Nephron progenitor cell (in vitro differentiated cells): ENCODE data around the gene ROR1.
A peak's percentile ranks its signal among the peaks of the same experiment; 100 is the strongest.
"Not testable (repeated sequence)": the region's sequence is repeated elsewhere in the genome, so short reads cannot be mapped to it uniquely, and the experiment has no call there.

Experiments used
- DNase-seq: peaks from one replicate; pipeline ENCODE4 v3.0.0; 2021
- H3K27ac Mint-ChIP-seq: 2 replicates; pipeline ENCODE4 v1.8.0; 2021; ENCODE audit warnings: mild to moderate bottlenecking, moderate library complexity, mixed read lengths
- H3K27me3 Mint-ChIP-seq: 2 replicates; pipeline ENCODE4 v1.8.0; 2021; ENCODE audit warnings: mild to moderate bottlenecking, low read depth, mixed read lengths; ENCODE audit not compliant: poor library complexity
- H3K36me3 Mint-ChIP-seq: 2 replicates; pipeline ENCODE4 v1.8.0; 2021; ENCODE audit warnings: low read depth, mixed read lengths
- H3K4me1 Mint-ChIP-seq: 2 replicates; pipeline ENCODE4 v1.8.0; 2021; ENCODE audit warnings: mixed read lengths
- H3K4me3 Mint-ChIP-seq: 2 replicates; pipeline ENCODE4 v1.8.0; 2021; ENCODE audit warnings: mild to moderate bottlenecking, moderate library complexity, mixed read lengths
- H3K9me3 Mint-ChIP-seq: 2 replicates; pipeline ENCODE4 v1.8.0; 2021; ENCODE audit warnings: mild to moderate bottlenecking, moderate library complexity, mixed read lengths
- CTCF ChIP-seq: fragments of 200-600 bp; sonication (generic); IDR thresholded peaks from 2 replicates; pipeline ENCODE4 v1.5.0; 2021; ENCODE audit warnings: antibody characterized with exemption

Gene ROR1

GRCh38 chr1:63782982-63783381 is 9.2 kb downstream of the ROR1 start:
- H3K4me3 Mint-ChIP-seq, result no peak overlapping the region
- no peaks in the 10 kb centered on the region for H3K27me3 Mint-ChIP-seq
- H3K4me1 Mint-ChIP-seq, result peaks cover 55% of the 10 kb centered on the region
- DNase-seq, result no peak
- H3K36me3 Mint-ChIP-seq, result no peaks in the 10 kb centered on the region
- H3K9me3 Mint-ChIP-seq, result no peaks in the 10 kb centered on the region
- no peak overlapping the region for H3K27ac Mint-ChIP-seq
- no peak for TF ChIP-seq CTCF

- Mint-ChIP-seq H3K27ac (no peak overlapping the region), H3K9me3 (no peaks in the 10 kb centered on the region), H3K27me3 (no peaks in the 10 kb centered on the region), H3K4me1 (peaks cover 52% of the 10 kb centered on the region), H3K36me3 (no peaks in the 10 kb centered on the region), H3K4me3 (no peak overlapping the region)
- DNase-seq, result no peak
- no peak for TF ChIP-seq CTCF
Measured at GRCh38 chr1:63784083-63784482, 10.3 kb downstream of the ROR1 start.

- H3K27ac Mint-ChIP-seq, result no peak overlapping the region
- H3K9me3 Mint-ChIP-seq, result no peaks in the 10 kb centered on the region
- H3K36me3 Mint-ChIP-seq, result no peaks in the 10 kb centered on the region
- TF ChIP-seq CTCF, result no peak
- no peak overlapping the region for H3K4me3 Mint-ChIP-seq
- peaks cover 46% of the 10 kb centered on the region for H3K4me1 Mint-ChIP-seq
- H3K27me3 Mint-ChIP-seq, result peaks cover 2% of the 10 kb centered on the region
- no peak for DNase-seq
Measured at GRCh38 chr1:63784489-63785390, 10.9 kb downstream of the ROR1 start.

GRCh38 chr1:63787270-63787669 is 13.5 kb downstream of the ROR1 start:
- not testable (repeated sequence) for DNase-seq, H3K9me3 Mint-ChIP-seq, H3K36me3 Mint-ChIP-seq, H3K4me3 Mint-ChIP-seq, H3K27me3 Mint-ChIP-seq
- H3K27ac Mint-ChIP-seq, result peak overlapping the region; percentile 78
- peaks cover 37% of the 10 kb centered on the region for H3K4me1 Mint-ChIP-seq

- Mint-ChIP-seq H3K27me3 (peaks cover 2% of the 10 kb centered on the region), H3K4me3 (no peak overlapping the region), H3K9me3 (no peaks in the 10 kb centered on the region), H3K27ac (no peak overlapping the region), H3K4me1 (peaks cover 31% of the 10 kb centered on the region), H3K36me3 (no peaks in the 10 kb centered on the region)
- TF ChIP-seq CTCF, result no peak
- no peak for DNase-seq
Measured at GRCh38 chr1:63787875-63788274, 14.1 kb downstream of the ROR1 start.

- DNase-seq, result no peak
- peaks cover 29% of the 10 kb centered on the region for H3K4me1 Mint-ChIP-seq
- peaks cover 2% of the 10 kb centered on the region for H3K27me3 Mint-ChIP-seq
- H3K9me3 Mint-ChIP-seq, result no peaks in the 10 kb centered on the region
- no peak for TF ChIP-seq CTCF
- H3K36me3 Mint-ChIP-seq, result no peaks in the 10 kb centered on the region
- no peak overlapping the region for H3K4me3 Mint-ChIP-seq
- H3K27ac Mint-ChIP-seq, result no peak overlapping the region
Measured at GRCh38 chr1:63789856-63790605, 16.2 kb downstream of the ROR1 start.
